HCEC 1CT (cell line): ENCODE results near the gene GP1BB.

Source experiments
- DNase-seq: peaks from one replicate; pipeline ENCODE4 v3.0.0-alpha.2; 2017

The GP1BB gene

DNA sequence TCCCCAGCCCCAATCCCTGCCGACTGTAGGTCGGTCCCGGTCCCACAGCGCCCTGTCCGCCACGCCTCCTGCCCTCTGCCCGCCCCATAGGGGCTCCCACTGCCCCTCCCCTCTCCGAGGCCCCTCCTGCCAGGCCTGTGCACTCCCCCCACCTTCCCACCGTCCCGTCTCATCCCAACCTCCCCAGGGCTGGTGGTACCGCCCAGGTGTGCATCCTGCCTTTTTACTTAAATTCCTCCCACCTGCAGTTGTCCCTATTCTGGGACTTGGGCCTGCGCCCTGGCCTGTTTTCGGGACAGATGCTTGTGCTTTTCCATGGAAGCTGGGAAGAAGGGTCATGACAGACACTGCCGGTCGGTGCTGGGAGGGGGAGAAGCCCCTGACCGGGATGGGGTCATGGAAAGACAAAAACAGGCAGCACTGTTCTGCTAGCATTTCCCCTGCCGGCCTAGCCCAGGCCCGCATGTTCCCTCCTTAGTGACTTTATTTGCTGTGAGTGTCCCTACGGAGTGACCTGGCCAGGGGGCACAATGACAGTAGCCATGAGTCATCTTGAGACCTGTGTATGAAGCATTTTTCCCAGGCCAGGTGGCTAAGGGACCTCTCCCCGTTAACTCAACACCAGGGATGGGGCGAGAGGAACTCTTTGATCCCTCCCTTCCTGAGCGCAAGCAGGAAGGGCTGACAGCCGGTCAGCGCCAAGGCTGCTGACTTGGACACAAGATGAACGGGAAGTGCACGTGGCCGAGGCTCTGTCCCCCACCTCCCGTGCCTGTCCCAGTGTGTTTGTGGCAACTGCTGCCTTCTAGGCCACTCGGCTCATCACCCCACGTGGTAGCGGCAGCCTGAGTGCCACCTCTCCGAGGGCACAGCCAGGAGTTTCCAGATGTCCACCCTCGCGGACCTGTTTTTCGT, 44.3 kb downstream of the GP1BB start:
- no peak for DNase-seq

DNA sequence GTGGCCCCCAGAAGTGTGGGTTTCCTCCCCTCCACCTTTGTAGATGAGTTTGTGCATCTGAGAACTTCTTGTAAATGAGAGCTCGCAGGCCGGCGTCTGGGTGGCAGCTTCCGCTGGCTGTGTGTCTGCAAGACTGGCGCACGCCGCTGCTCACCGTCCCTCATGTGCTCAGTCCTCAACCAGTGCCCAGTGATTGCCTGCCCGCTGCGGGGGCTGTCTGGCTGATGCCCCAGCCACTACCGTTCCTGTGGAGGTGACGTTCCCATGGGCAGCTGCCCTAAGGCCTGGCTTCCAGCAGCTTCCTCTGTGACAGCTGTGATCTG, 46.0 kb downstream of the GP1BB start:
- DNase-seq = no peak

DNA sequence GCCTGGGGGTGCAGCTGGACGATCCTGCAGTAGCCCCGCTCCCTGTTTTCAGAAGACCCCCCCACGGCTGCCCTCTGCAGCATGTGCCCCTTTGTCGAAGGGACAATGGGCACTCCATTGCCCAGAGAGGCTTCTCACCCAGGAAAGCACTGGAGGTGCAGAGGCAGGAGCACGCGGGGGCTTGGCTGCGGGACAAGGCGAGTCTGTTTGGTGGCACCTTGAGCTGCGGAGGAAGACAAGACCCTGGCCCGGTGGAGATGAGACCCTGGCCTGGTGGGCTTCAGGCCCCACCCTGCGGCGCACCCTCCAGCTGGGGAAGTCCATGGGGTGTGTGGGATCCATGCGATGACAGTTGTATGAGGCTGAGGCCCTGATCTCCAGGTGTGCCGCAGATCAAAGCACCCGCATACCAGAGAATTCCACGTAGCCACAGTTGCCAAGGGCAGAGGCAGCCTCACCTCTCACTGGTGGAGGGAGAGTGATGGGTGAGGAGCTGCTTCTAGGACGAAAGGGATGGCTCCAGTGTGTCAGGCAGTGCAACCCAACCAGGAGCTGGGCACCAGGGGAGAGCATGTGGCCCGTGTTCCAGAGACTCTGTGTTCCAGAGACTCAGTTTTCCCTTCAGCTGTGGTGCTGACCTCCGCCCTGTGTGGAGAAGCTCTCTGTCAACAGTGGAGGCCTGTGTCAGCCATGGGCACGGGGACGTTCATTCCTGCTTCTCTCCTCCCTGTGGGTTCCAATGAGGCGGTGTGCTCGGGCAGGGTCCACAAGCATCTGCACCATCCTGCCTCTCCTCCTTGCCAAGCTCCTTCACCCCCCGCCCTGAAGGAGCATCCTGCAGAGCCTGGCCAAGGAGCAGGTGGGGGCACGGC, 47.2 kb downstream of the GP1BB start:
- DNase-seq = no peak

DNA sequence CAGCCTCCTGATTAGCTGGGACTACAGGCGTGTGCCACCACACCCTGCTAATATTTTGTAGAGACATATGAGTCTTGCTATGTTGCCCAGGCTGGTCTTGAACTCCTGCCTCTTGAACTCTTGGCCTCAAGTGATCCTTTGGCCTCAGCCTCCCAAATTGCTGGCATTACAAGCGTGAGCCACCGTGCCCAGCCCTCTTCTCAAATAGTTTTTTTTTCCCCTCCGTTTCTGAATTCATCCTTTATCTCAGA, 49.0 kb downstream of the GP1BB start:
- no peak for DNase-seq

DNA sequence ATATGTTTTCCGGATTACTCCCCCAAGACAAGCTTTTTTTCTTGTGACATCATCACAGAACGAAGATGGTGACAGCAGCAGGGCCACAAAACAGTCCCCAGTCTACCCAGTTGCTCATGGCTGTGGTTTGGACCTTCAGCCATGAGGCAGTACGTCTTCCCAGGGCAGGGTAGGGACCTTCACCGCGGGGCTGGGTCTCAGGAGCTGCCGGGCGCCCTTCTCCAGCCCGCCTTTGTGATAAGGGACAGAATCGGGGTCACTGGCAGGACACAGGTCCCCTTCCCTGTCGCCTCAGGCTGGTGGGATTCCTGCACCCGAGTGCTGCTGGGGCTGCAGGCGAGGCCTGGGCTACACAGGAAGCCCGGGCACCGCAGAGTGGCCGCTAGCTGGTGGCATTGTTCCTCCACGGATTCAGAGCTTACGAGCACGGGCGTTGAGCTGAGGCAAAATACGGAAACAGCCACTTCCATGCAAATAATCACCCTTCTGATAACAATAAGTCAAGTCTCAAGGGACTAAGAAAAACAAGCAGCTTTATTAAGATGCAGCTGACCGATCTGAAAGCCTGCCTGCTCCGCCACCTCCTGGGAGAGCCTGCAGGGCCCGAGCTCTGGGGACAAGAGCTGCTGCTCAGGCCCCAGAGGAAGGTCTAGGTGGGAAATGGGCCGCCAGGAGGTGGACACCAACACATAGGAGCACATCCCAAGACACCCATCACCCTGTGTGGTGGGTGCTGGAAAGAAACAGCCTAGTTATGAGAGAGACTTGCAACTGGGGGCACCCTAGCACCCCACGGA, 49.5 kb downstream of the GP1BB start:
- DNase-seq = no peak

DNA sequence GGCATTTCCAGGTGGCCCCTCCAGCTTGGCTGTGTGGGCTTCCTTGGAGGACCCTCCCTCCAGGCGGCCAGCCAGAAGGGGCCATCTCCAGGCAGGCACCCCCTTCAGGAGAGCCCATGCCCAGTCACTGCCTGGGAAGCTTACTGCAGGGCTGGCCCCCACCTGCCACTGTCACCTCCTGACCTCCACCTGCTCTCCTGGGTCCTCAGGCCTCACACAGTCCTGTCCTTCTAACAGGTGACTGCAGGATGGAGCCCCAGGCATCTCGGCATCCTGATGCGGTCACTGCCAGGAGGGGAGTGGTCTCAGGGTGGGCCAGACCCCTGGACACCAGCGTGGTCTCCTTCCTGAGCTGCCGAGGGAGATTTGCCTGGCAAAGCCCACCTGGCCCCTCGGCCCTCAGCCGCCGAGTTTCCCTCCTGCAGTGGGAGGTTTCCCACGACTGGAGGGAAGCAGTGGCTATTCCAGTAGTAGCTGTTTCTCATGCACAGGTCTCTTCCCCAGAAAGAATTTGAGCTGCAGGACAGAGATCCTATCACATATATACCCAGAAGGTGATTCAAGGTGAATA, 50.2 kb downstream of the GP1BB start:
- no peak for DNase-seq
